ENCODE data around the gene PPFIA3.
"Not testable (repeated sequence)": the region's sequence is repeated elsewhere in the genome, so short reads cannot be mapped to it uniquely, and the experiment has no call there.

The PPFIA3 gene

GRCh38 chr19:49150106-49150943 lies 31.0 kb downstream of the PPFIA3 start:
- DNase-seq = peak; percentile 91 to 96 (median 94)

GRCh38 chr19:49150944-49151243 lies 31.6 kb downstream of the PPFIA3 start:
- DNase-seq = no peak

GRCh38 chr19:49151267-49152118 lies 32.1 kb downstream of the PPFIA3 start:
- DNase-seq = peak; percentile 92 to 99 (median 96)

- no peak for DNase-seq
Measured at GRCh38 chr19:49152119-49152550, 32.8 kb downstream of the PPFIA3 start.

- DNase-seq = no peak
Measured at GRCh38 chr19:49153167-49153809, 33.9 kb downstream of the PPFIA3 start.

GRCh38 chr19:49154279-49154678 lies 34.9 kb downstream of the PPFIA3 start:
- no peak for DNase-seq

- no peak for DNase-seq
Measured at GRCh38 chr19:49155005-49155819, 35.9 kb downstream of the PPFIA3 start, which contains the start of gene HRC. TSS of gene HRC (minus strand) at chr19:49155396. CDS start at chr19:49155237, 159 bp downstream.

GRCh38 chr19:49155820-49156346 lies 36.5 kb downstream of the PPFIA3 start:
- DNase-seq = no peak

GRCh38 chr19:49157445-49158224 lies 38.3 kb downstream of the PPFIA3 start, which contains the start of gene TRPM4:
TSS of gene TRPM4 (plus strand) at chr19:49157792. CDS start at chr19:49157867, 75 bp downstream.
- peak; percentile 85 to 91 (median 87) for DNase-seq

GRCh38 chr19:49160450-49161189 lies 41.3 kb downstream of the PPFIA3 start:
- no peak for DNase-seq

GRCh38 chr19:49161987-49162386 lies 42.6 kb downstream of the PPFIA3 start:
- DNase-seq = no peak

- DNase-seq = peak in 1 of 3 experiments; percentile 2
Measured at GRCh38 chr19:49165111-49165750, 45.9 kb downstream of the PPFIA3 start.

- no peak for DNase-seq
Measured at GRCh38 chr19:49165865-49166301, 46.5 kb downstream of the PPFIA3 start.

GRCh38 chr19:49167857-49168409 lies 48.6 kb downstream of the PPFIA3 start:
- no peak for DNase-seq

- DNase-seq = no peak
Measured at GRCh38 chr19:49168421-49168820, 49.1 kb downstream of the PPFIA3 start.

GRCh38 chr19:49173198-49173597 lies 53.9 kb downstream of the PPFIA3 start:
- no peak for DNase-seq

- DNase-seq = no peak
Measured at GRCh38 chr19:49180659-49181058, 61.3 kb downstream of the PPFIA3 start.

- DNase-seq = not testable (repeated sequence)
Measured at GRCh38 chr19:49182010-49182847, 62.9 kb downstream of the PPFIA3 start.

All from NCI-H1417 (cell line).